HK-2 (cell line): Measurements from ENCODE around the gene PLA2G2E.
"Not testable (repeated sequence)": the region's sequence is repeated elsewhere in the genome, so short reads cannot be mapped to it uniquely, and the experiment has no call there.

ENCODE experiments used
- DNase-seq: peaks from one replicate; pipeline ENCODE4 v3.0.0-alpha.2; 2018; ENCODE audit not compliant: unreplicated experiment

The PLA2G2E gene

DNA sequence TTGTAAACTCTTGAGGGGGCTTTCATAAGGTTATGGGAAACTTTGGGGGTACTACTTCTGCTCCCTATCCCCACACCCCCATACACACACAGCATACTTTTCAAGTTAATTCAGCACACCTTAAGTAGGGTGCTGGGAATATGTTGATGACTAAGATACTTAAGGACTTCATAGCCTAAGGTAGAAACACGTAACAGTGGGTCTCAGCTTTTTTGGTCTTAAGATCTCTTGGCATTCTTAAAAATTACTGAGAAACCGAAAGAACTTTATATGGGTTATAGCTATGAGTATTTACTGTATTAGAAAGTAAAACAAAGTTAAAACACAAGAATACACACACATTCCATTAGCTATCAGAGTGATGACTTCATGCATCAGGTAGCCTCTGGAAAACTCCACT lies 39.1 kb downstream of the PLA2G2E start:
- no peak for DNase-seq

- DNase-seq, result peak; percentile 96
Measured at GRCh38 chr1:19882111-19883071, 41.0 kb downstream of the PLA2G2E start, which contains the start of gene OTUD3. OTUD3 (plus strand) TSS chr1:19882395; CDS start chr1:19882514, 119 bp downstream.

DNA sequence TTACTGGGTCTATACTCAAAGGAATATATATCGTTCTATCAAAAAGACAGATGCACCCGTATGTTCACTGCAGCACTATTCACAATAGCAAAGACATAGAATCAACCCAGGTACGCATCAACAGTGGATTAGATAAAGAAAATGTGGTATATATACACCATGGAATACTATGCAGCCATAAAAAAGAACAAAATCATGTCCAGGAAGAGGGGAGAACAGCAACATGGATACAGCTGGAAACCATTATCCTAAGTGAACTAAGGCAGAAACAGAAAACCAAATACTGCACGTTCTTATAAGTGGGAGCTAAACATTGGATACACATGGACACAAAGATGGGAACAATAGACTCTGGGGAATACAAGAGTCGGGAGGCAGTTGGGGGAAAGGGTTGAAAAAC lies 42.6 kb downstream of the PLA2G2E start:
- not testable (repeated sequence) for DNase-seq

- DNase-seq, result no peak
Measured at GRCh38 chr1:19879661-19880060, 43.8 kb downstream of the PLA2G2E start.

DNA sequence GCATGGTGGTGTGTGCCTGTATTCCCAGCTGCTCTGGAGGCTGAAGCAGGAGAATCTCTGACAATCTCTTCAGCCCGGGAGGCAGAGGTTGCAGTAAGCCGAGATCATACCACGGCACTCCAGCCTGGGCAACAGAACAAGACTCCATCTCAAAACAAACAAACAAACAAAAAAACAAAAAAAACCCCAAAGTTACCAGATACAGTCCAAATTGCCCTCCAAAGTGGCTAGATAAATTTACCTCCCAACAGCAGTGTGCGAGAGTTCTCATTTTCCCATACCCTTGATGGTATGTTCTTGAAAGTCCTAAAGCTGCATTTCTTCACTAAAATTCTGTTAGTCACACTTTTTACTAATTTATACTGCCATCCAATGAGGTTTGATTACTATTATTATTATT lies 44.2 kb downstream of the PLA2G2E start:
- DNase-seq, result no peak

GRCh38 chr1:19878637-19878985 lies 44.8 kb downstream of the PLA2G2E start:
- DNase-seq, result no peak

DNA sequence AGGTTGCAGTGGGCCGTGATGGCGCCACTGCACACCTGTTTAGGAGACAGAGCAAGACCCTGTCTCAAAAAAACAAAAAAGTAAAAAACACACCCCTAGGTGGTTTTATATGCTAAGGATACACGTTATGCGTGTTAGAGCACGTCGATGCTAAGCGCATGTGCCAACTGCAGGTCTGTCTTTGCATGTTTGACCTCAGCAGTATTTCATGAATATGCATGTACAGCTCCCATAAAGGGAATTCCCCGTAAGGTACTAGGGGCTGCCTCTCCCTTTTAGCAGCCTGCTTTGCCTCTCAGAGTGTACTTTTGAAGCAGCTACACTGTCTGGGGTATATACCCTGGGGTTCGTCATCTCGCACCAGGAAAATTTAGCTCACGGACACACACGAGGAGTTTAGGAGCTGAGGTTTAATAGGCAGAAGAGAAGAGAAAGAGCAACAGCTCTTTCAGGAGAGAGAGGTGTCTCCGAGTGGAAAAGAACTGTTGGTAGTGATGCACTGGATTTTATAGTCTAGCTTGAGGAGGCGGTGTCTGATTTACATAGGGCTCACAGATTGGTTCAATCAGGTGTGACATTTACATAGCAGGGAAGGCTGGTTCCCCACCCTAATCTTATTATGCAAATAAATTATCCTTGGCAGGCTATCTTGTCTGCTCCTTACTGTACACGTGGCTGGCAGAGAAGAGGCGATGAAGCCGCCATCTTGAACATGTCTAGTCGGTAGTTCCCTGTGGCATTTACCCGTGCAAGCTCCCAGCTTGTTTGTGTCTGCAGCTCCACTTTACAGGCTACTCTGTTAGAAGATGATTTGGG lies 45.4 kb downstream of the PLA2G2E start:
- no peak for DNase-seq

GRCh38 chr1:19877181-19877750 lies 46.2 kb downstream of the PLA2G2E start:
- no peak for DNase-seq

DNA sequence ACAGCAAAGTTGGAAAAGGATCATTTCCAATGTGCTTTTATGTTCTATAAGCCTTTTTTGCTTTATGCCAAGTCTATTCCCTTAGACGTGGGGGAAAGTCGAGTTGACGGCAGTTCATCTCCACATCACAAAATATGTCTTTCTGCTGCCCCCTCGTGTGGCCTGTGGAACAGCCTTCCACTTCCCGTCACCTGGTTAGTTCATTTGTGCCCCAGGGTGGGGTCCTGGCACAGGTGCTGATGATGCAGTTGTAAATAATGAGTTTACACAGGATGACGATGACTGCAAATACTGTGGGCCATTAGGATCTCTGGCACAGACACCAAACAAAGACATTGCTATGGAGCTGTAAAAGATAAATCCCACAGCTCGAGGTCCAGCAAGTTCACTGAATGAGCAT lies 51.2 kb downstream of the PLA2G2E start:
- DNase-seq, result no peak
